ENCODE results near the gene CCDC159.
A peak's percentile ranks its signal among the peaks of the same experiment; 100 is the strongest.

CCDC159 gene

DNA sequence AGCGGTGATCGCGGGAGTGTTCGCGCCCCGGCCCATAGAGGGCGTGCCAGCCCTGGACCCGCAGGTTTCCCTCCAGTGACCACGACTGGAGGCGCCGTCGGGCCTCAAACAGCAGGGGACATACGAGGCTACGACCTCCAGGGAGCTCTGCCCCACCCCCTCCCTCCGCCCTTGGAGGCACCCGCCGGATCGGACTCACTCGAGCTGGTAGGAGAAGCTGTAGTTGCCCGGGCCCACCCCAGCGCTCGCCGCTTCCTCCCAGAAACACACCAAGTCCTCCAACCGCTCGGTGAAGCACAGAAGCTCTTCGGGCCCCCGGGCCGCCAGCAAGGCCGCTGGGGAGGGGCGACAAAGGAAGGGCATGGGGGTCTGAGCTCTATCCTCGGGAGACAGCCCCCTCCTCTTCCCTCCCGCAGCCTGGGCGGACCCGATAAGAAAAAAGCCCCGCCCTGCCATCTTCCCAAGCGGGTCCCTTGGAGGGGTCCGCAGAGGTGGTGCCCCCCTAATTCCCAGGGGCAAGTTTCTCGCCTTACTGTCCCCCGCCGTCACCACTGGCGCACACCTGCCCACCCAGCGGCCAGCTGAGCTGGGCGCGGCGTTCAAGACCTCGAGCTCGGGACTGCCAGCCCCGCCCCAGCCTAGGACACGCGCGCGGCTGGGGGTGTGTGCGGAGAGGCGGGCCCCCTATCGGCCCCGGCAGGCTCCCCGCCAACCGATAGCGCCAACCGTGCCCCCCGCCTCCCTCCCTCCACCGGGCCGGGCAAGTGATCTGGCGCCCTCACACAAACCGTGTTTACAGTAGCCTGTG lies 36.8 kb downstream of the CCDC159 start:
- peak overlapping the region in 1 of 21 experiments; percentile 39 for H3K27ac ChIP-seq
- peak overlapping the region; percentile 1 to 31 (median 17) for H3K4me3 ChIP-seq

DNA sequence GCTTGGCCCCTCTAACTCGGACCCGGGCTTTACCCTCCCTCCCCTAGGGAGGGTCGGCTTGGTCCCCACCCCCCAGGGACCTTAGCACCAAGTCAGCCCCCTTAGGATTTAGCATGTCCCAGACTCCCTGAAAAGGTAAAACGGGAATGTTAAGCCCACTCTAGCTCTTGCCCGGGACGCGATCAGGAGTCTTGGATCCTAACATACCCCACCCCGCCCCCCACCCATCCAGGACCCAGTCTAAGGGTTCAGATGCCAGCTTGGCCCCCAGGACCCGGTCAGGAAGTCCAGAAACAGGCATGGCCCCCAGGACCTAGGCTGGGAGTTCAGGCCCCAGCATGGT lies 37.4 kb downstream of the CCDC159 start:
- Histone ChIP-seq H3K4me3 (peak overlapping the region; percentile 5 to 31 (median 17)), H3K27ac (peak overlapping the region in 1 of 21 experiments; percentile 30)

DNA sequence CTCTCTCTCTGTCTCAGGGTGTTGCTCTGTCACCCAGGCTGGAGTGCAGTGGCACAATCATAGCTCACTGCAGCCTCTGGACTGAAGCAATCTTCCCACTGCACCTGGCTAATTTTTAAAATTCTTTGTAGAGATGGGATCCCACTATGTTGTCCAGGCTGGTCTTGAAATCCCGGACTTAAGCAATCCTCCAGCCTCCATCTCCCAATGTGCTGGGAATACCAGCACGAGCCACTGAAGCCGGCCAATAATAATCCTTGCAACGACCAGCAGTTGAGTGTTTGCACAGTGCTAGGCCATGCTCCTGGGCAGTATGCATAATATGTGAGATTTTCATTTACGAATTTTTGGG lies 38.4 kb downstream of the CCDC159 start:
- Histone ChIP-seq H3K27ac (no peak overlapping the region), H3K4me3 (no peak overlapping the region)

- H3K4me3 ChIP-seq = no peak overlapping the region
- no peak overlapping the region for H3K27ac ChIP-seq
These were observed 41.1 kb downstream of the CCDC159 start for GRCh38 chr19:11387162-11388034.

DNA sequence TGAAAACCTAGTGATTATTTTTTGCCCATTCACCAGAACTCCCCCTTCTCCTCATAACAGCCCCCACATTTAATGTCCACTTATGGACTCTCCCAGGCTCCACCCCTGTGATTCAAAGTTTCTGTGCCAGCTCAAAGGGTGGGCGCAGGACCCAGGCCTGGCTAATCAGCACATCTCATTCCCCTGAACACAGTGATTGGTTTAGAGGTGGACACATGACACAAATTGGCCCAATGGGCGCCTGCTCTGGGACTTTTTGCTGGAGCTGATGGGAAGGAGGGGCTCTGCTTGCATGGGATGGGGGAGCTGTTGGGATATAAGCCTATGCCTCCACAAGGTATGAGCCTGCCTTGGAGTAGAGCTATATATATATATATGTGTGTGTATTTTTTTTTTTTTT lies 44.0 kb downstream of the CCDC159 start:
- no peak overlapping the region for H3K27ac ChIP-seq
- H3K4me3 ChIP-seq = no peak overlapping the region

GRCh38 chr19:11390933-11391680 lies 44.8 kb downstream of the CCDC159 start:
- H3K27ac ChIP-seq = no peak overlapping the region
- no peak overlapping the region for H3K4me3 ChIP-seq

DNA sequence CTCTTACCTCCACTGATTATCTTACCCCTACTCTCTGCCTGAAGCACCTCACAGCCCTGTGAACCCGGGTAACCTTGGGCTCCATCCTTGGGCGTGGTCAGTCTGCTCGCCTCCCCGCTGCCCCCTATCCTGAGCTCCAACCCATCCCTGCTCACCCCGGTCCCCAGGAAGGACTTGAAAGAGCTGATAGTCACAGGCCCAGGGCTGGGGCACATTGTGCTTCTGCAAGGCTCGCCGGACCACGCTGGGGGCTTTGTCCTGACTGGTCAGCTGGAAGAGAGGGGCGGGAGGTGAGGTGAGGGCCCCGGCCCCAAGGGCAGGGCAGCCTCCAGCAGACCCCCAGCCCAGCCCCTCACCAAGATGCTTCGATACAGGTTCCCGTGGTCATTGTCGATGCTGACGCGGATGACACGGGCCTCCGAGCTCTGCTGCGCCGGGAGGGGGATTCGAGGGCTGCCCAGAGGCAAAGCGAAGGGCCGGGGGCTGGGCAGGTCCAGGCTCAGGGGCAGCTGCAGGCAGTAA lies 50.8 kb downstream of the CCDC159 start:
- Histone ChIP-seq H3K4me3 (no peak overlapping the region), H3K27ac (no peak overlapping the region)

DNA sequence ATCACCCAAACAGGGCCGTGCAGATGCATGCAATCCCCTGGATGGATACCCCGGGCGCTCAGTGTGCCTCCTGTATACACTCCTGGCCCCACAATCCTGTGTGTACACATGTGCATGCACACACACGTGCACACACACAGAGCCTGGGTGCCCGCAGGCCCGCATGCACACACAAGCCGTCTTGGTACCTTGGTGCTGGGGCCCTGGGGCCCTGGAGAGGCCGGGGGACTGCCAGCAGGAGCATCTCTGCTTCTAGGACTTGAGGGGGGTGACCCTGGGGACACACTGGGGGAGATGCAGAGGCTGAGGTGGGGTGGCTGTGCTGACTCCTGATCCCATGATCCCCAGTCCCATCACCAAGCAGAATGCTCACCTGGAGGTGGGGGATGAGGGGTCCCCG lies 53.3 kb downstream of the CCDC159 start:
- Histone ChIP-seq H3K4me3 (no peak overlapping the region), H3K27ac (no peak overlapping the region)

GRCh38 chr19:11400798-11401197 lies 54.5 kb downstream of the CCDC159 start:
- Histone ChIP-seq H3K4me3 (no peak overlapping the region), H3K27ac (no peak overlapping the region)

- Histone ChIP-seq H3K4me3 (no peak overlapping the region), H3K27ac (no peak overlapping the region)
These were observed 55.7 kb downstream of the CCDC159 start for GRCh38 chr19:11401808-11402543.

Measured in skin epidermis (tissue), 12 donors.